ENCODE measurements around the gene ERG. TPM values are rescaled to one million over a fixed set of nuclear protein-coding genes. Genes with fewer than 3 reads are reported as not detected.
A peak's percentile ranks its signal among the peaks of the same experiment; 100 is the strongest.

Gene ERG
- total and polyA plus RNA-seq, 12 donors = 9.5 to 30.5 (median 16.0) TPM

DNA sequence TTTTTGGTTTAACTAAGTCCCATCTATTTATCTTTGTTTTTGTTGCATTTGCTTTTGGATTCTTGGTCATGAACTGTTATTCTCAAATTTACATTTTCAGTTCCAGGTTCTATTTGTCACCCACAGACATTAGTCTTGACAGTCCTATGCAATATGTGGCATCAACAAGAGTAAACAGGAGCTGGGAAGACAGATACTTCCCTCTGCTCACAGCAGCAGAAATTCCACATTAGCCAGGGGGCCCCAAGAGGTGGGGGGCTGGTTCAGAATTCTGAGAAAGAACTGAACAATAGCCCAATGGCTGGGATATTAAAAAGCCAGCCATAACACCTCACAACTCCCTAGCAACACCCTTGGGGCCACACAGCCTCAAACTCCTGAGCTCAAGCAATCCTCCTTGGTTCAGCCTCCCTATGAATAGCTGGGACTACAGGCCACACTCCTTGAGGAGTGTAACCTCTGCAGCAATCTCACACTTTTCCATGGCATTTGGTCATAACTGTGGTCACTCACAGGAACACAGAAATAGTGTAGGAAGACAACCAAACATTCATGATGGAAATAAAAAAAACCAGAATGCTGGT is 67.8 kb downstream of the ERG start:
- DNase-seq = no peak
- TF ChIP-seq, protein P1, sequence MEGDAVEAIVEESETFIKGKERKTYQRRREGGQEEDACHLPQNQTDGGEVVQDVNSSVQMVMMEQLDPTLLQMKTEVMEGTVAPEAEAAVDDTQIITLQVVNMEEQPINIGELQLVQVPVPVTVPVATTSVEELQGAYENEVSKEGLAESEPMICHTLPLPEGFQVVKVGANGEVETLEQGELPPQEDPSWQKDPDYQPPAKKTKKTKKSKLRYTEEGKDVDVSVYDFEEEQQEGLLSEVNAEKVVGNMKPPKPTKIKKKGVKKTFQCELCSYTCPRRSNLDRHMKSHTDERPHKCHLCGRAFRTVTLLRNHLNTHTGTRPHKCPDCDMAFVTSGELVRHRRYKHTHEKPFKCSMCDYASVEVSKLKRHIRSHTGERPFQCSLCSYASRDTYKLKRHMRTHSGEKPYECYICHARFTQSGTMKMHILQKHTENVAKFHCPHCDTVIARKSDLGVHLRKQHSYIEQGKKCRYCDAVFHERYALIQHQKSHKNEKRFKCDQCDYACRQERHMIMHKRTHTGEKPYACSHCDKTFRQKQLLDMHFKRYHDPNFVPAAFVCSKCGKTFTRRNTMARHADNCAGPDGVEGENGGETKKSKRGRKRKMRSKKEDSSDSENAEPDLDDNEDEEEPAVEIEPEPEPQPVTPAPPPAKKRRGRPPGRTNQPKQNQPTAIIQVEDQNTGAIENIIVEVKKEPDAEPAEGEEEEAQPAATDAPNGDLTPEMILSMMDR (IDR thresholded peaks at IDR 0.05) = no peak

DNA sequence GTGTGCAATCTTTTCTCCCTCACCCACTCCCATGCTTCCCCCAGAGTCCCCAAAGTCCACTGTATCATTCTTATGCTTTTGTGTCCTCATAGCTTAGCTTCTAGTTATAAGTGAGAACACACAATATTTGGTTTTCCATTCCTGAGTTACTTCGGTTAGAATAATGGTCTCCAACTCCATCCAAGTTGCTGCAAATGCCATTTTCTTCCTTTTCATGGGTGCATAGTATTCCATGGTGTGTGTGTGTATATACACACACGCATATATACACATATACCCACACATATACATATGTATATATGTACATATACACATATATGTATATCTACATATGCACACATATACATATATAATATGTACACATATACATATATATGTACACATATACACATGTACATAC is 69.3 kb downstream of the ERG start:
- ATAC-seq (no peak), DNase-seq (no peak)
- 93 to 96% methylated on average over 2 of the region's 2 CpGs for WGBS, 2 donors

More for the DNA sequence above, 67.8 kb downstream of the ERG start:
- Histone ChIP-seq H3K36me3 (peaks cover 0 to 6% (median 0%) of the 10 kb centered on the region in 9 donors), H3K27me3 (no peaks in the 10 kb centered on the region), H3K4me1 (peaks cover 0 to 16% (median 9%) of the 10 kb centered on the region in 9 donors), H3K9me3 (no peaks in the 10 kb centered on the region), H3K4me3 (no peak overlapping the region), H3K27ac (no peak overlapping the region)
- ATAC-seq = no peak
- intact Hi-C loops (cut with DNase I) = no loop called here

GRCh38 chr21:38428211-38428610 is 70.1 kb downstream of the ERG start:
- no peaks in the 10 kb centered on the region for H3K27me3 ChIP-seq
- ATAC-seq (no peak), DNase-seq (no peak)
- H3K36me3 ChIP-seq = peaks cover 0 to 6% (median 0%) of the 10 kb centered on the region in 9 donors
- TF ChIP-seq, protein P1 (IDR thresholded peaks at IDR 0.05) = no peak
- no peak overlapping the region for H3K27ac ChIP-seq
- H3K4me3 ChIP-seq = no peak overlapping the region
- peaks cover 0 to 5% (median 0%) of the 10 kb centered on the region in 9 donors for H3K4me1 ChIP-seq
- no peaks in the 10 kb centered on the region for H3K9me3 ChIP-seq
- WGBS, 2 donors = 29 to 50% methylated on average over 7 of the region's 7 CpGs
- intact Hi-C loops (cut with DNase I) = no loop called here

More for the DNA sequence above, 69.3 kb downstream of the ERG start:
- TF ChIP-seq, protein P1 (IDR thresholded peaks at IDR 0.05) = no peak
- intact Hi-C loops (cut with DNase I) = no loop called here
- H3K4me3 ChIP-seq = no peak overlapping the region
- H3K36me3 ChIP-seq = peaks cover 0 to 3% (median 0%) of the 10 kb centered on the region in 9 donors
- H3K27ac ChIP-seq = no peak overlapping the region
- H3K27me3 ChIP-seq = no peaks in the 10 kb centered on the region
- no peaks in the 10 kb centered on the region for H3K9me3 ChIP-seq
- peaks cover 0 to 6% (median 0%) of the 10 kb centered on the region in 9 donors for H3K4me1 ChIP-seq

DNA sequence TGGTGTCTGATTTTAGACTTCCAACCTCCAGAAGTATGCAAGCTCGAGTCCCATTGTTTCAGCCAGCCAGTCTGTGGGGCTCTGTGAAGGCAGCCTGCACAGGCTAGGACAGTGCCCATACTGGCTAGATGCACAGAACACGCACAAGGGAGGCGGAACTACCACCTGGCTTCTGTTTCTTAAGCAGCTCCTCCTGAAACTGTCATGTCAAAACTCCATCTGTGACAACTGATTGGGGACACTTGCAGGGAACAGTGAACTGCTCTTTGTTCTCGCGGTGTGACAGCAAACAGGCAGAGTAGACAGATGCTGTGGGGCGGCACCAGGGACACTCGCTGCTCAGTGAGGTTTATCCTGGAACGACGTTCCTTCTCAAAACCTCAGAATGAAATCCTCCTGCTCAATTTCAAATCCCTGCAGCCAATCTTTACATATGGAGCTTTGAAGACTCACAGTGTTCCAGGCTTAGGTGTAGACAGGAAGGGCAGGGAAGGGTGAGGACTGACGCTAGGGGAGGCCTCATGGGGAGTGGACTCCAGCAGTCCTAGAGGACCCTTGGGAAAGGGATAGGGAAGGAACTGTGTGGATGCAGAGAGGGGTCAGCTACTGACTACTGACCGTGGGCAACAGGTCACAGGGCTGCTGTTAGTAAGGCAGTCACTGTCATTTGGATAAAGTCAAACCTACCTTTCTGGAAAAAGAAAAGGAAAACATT is 73.8 kb downstream of the ERG start:
- ATAC-seq (peak in 2 of 8 donors; percentile 14 to 61), DNase-seq (no peak)
- Histone ChIP-seq H3K4me1 (peaks cover 0 to 5% (median 0%) of the 10 kb centered on the region in 9 donors), H3K36me3 (peaks cover 0 to 42% (median 0%) of the 10 kb centered on the region in 9 donors), H3K4me3 (no peak overlapping the region), H3K27me3 (no peaks in the 10 kb centered on the region), H3K27ac (no peak overlapping the region), H3K9me3 (no peaks in the 10 kb centered on the region)
- TF ChIP-seq, protein P1 (IDR thresholded peaks at IDR 0.05) = no peak
- WGBS, 2 donors = 45 to 52% methylated on average over 11 of the region's 11 CpGs
- intact Hi-C loops (cut with DNase I) = no loop called here

Data from heart right ventricle (tissue), 16 donors.